GM23338 (cell line): ENCODE results near the gene SLC35F1. TPM values are rescaled to one million over a fixed set of nuclear protein-coding genes. Genes with fewer than 3 reads are reported as not detected.

ENCODE experiments used
- ATAC-seq: fragments of 200-7000 bp; cut with Tn5 transposase; 3 replicates; pipeline ENCODE4 v1.9.1; 2020
- DNase-seq: peaks from one replicate; pipeline ENCODE4 v3.0.0-alpha.2; 2015; ENCODE audit warnings: low spot score
- H2AFZ ChIP-seq: fragments of 200-600 bp; sonication (generic); 2 replicates; pipeline ENCODE4 v1.8.0; 2016; ENCODE audit warnings: antibody characterized with exemption, mild to moderate bottlenecking, moderate library complexity
- H3F3A ChIP-seq: fragments of 200-600 bp; sonication (generic); replicated peaks from 2 replicates; pipeline ENCODE4 v1.8.0; 2017; ENCODE audit warnings: antibody characterized with exemption, mixed run types, low read depth
- H3K27ac ChIP-seq: fragments of 200-600 bp; sonication (generic); 2 replicates; pipeline ENCODE4 v1.6.1; 2016; ENCODE audit warnings: low read depth
- H3K27me3 ChIP-seq: fragments of 200-600 bp; sonication (generic); 2 replicates; pipeline ENCODE4 v1.8.0; 2016; ENCODE audit warnings: mild to moderate bottlenecking, mixed run types, moderate library complexity; ENCODE audit not compliant: insufficient read depth
- H3K36me3 ChIP-seq: fragments of 200-600 bp; sonication (generic); 2 replicates; pipeline ENCODE4 v1.8.0; 2016; ENCODE audit warnings: mild to moderate bottlenecking; ENCODE audit not compliant: insufficient read depth
- H3K4me1 ChIP-seq: fragments of 200-600 bp; sonication (generic); 2 replicates; pipeline ENCODE4 v1.8.0; 2016; ENCODE audit warnings: mild to moderate bottlenecking, moderate library complexity; ENCODE audit not compliant: insufficient read depth
- H3K4me2 ChIP-seq: fragments of 200-600 bp; sonication (generic); 2 replicates; pipeline ENCODE4 v1.7.1; 2017; ENCODE audit warnings: mixed run types
- H3K4me3 ChIP-seq: fragments of 200-600 bp; sonication (generic); 2 replicates; pipeline ENCODE4 v1.6.1; 2016; ENCODE audit warnings: mixed run types
- H3K79me2 ChIP-seq: fragments of 200-600 bp; sonication (generic); replicated peaks from 2 replicates; pipeline ENCODE4 v1.8.0; 2017; ENCODE audit warnings: mild to moderate bottlenecking; ENCODE audit not compliant: insufficient read depth
- H3K9me2 ChIP-seq: fragments of 200-600 bp; sonication (generic); 2 replicates; pipeline ENCODE4 v1.8.0; 2017; ENCODE audit not compliant: insufficient read depth
- H4K20me1 ChIP-seq: fragments of 200-600 bp; sonication (generic); replicated peaks from 2 replicates; pipeline ENCODE4 v1.8.0; 2017; ENCODE audit warnings: mild to moderate bottlenecking; ENCODE audit not compliant: insufficient read depth
- H3K27ac Mint-ChIP-seq: 2 replicates; pipeline ENCODE4 v1.8.0; 2020; ENCODE audit warnings: inconsistent platforms, mild to moderate bottlenecking, moderate library complexity, mixed read lengths
- H3K27me3 Mint-ChIP-seq: 3 replicates; pipeline ENCODE4 v1.8.0; 2022; ENCODE audit warnings: low read depth, mild to moderate bottlenecking, moderate library complexity, mixed read lengths, inconsistent platforms; ENCODE audit not compliant: insufficient read depth, poor library complexity
- H3K36me3 Mint-ChIP-seq: 3 replicates; pipeline ENCODE4 v1.8.0; 2021; ENCODE audit warnings: low read depth, mild to moderate bottlenecking, inconsistent platforms, moderate library complexity, mixed read lengths
- H3K4me1 Mint-ChIP-seq: 3 replicates; pipeline ENCODE4 v1.8.0; 2020; ENCODE audit warnings: mild to moderate bottlenecking, inconsistent platforms, mixed read lengths
- H3K4me3 Mint-ChIP-seq: 3 replicates; pipeline ENCODE4 v1.8.0; 2021; ENCODE audit warnings: moderate library complexity, mild to moderate bottlenecking, inconsistent platforms, mixed read lengths
- H3K9me3 Mint-ChIP-seq: 3 replicates; pipeline ENCODE4 v1.8.0; 2020; ENCODE audit warnings: moderate library complexity, mild to moderate bottlenecking, inconsistent platforms, mixed read lengths
- CREB1 ChIP-seq: fragments of 250-450 bp; sonication (Bioruptor Pico); IDR thresholded peaks from 2 replicates; pipeline ENCODE4 v1.5.0; 2020; ENCODE audit warnings: low read depth, mild to moderate bottlenecking, moderate library complexity
- EZH2 ChIP-seq: fragments of 200-600 bp; sonication (generic); IDR thresholded peaks from one replicate; pipeline ENCODE4 v1.8.0; 2017; ENCODE audit warnings: antibody characterized with exemption, mild to moderate bottlenecking, low read depth; ENCODE audit not compliant: unreplicated experiment
- EZH2phosphoT487 ChIP-seq: fragments of 200-600 bp; sonication (generic); IDR thresholded peaks from one replicate; pipeline ENCODE4 v1.8.1; 2018; ENCODE audit warnings: antibody characterized with exemption; ENCODE audit not compliant: unreplicated experiment
- JUNB ChIP-seq: IDR thresholded peaks from one replicate; pipeline ENCODE4 v1.6.1; 2016; ENCODE audit warnings: antibody characterized with exemption; ENCODE audit not compliant: unreplicated experiment
- NANOG ChIP-seq: IDR thresholded peaks from 2 replicates; pipeline ENCODE4 v1.6.1; 2016; ENCODE audit warnings: antibody characterized with exemption, borderline replicate concordance
- POLR2AphosphoS5 ChIP-seq: IDR thresholded peaks from 2 replicates; pipeline ENCODE4 v1.6.1; 2016; ENCODE audit warnings: antibody characterized with exemption, low read depth
- REST ChIP-seq: IDR thresholded peaks from one replicate; pipeline ENCODE4 v1.6.1; 2018; ENCODE audit warnings: antibody characterized with exemption; ENCODE audit not compliant: unreplicated experiment
- STAT1 ChIP-seq: IDR thresholded peaks from one replicate; pipeline ENCODE4 v1.6.1; 2016; ENCODE audit warnings: antibody characterized with exemption; ENCODE audit not compliant: unreplicated experiment
- ZNF114 ChIP-seq: fragments of 250-450 bp; sonication (Bioruptor Pico); IDR thresholded peaks from 2 replicates; pipeline ENCODE4 v1.5.0; 2020; ENCODE audit warnings: mild to moderate bottlenecking, moderate library complexity
- ZNF331 ChIP-seq: fragments of 250-450 bp; sonication (Bioruptor Pico); IDR thresholded peaks from 2 replicates; pipeline ENCODE4 v1.5.0; 2020; ENCODE audit warnings: low read depth, mild to moderate bottlenecking, moderate library complexity
- polyA plus RNA-seq: library from polyadenylated mRNA; unstranded; fragments of >200 nt; fragmentation: Nextera tagmentation; extraction: Ambion mirVana; gene quantifications from 2 replicates; pipeline ENCODE4 v1.2.1, GENCODE V29; 2016
- total RNA-seq: library from RNA; depleted of rRNA; stranded (reverse); fragments of >200 nt; shearing (Covaris generic); gene quantifications from 2 replicates; pipeline ENCODE4 v1.2.3, GENCODE V29; 2014
- TF ChIP-seq, protein P1 (sequence below), 2 experiments: fragments of 200-600 bp in 1 of 2; sonication (generic) in 1 of 2; conservative IDR thresholded peaks; 2 replicates each; pipeline versions ENCODE4 v1.5.1 to v1.6.1; 2016 to 2017; ENCODE audit warnings: antibody characterized with exemption in 2 of 2, low read depth in 2 of 2, mild to moderate bottlenecking in 2 of 2, moderate library complexity in 1 of 2
- TF ChIP-seq, protein P2 (sequence below): IDR thresholded peaks from 2 replicates; pipeline ENCODE4 v1.6.1; 2016; ENCODE audit warnings: antibody characterized with exemption
- TF ChIP-seq, protein P3 (sequence below): fragments of 250-450 bp; sonication (Bioruptor Pico); IDR thresholded peaks from 2 replicates; pipeline ENCODE4 v1.5.0; 2020; ENCODE audit warnings: mild to moderate bottlenecking, moderate library complexity

Gene SLC35F1
- total and polyA plus RNA-seq, 2 experiments from 2014 or later, result 3.0 to 10.3 TPM

DNA sequence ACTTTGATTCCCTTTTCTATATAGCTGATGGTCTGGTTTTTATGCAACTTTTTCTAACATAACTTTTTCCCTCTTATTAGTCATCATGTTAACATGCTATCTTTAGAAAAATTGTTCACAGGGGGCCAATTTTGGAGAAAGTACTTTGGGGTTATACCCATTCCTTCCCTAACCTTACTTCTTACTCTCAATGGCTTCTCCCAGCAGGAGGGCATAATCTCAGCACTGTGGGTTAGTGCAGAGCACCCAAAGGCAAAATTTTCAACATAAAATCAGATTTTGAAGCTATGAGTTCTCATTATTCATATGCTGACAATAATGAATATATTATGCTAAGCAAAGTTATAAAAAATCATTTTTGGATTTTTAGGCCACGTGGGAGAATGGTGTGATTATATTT, 299.2 kb downstream of the SLC35F1 start:
- Histone ChIP-seq H3K4me2 (no peak overlapping the region), H3K4me1 (peaks cover 14% of the 10 kb centered on the region), H3K4me3 (no peak overlapping the region), H3K27me3 (no peaks in the 10 kb centered on the region), H3K79me2 (no peaks in the 10 kb centered on the region), H3K27ac (no peak overlapping the region), H3K36me3 (no peaks in the 10 kb centered on the region), H3F3A (no peaks in the 10 kb centered on the region), H3K9me2 (0 out of 2 replicates have a peak, but pooled peaks cover 4% of the 10 kb centered on the region), H4K20me1 (no peaks in the 10 kb centered on the region), H2AFZ (no peak overlapping the region)
- Mint-ChIP-seq H3K36me3 (no peaks in the 10 kb centered on the region), H3K4me3 (no peak overlapping the region), H3K9me3 (no peaks in the 10 kb centered on the region), H3K27ac (no peak overlapping the region), H3K4me1 (peaks cover 19% of the 10 kb centered on the region; the same call in 2 of the 3 replicates), H3K27me3 (no peaks in the 10 kb centered on the region)
- ATAC-seq, result no peak
- TF ChIP-seq, protein P1, sequence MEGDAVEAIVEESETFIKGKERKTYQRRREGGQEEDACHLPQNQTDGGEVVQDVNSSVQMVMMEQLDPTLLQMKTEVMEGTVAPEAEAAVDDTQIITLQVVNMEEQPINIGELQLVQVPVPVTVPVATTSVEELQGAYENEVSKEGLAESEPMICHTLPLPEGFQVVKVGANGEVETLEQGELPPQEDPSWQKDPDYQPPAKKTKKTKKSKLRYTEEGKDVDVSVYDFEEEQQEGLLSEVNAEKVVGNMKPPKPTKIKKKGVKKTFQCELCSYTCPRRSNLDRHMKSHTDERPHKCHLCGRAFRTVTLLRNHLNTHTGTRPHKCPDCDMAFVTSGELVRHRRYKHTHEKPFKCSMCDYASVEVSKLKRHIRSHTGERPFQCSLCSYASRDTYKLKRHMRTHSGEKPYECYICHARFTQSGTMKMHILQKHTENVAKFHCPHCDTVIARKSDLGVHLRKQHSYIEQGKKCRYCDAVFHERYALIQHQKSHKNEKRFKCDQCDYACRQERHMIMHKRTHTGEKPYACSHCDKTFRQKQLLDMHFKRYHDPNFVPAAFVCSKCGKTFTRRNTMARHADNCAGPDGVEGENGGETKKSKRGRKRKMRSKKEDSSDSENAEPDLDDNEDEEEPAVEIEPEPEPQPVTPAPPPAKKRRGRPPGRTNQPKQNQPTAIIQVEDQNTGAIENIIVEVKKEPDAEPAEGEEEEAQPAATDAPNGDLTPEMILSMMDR (conservative IDR thresholded peaks at IDR 0.05; ENCODE audit: low read depth in 2 of 2), result no peak
- no peak for TF ChIP-seq JUNB
- no peak for TF ChIP-seq ZNF331 (CRISPR knock-in tag)
- no peak for TF ChIP-seq EZH2
- TF ChIP-seq CREB1 (CRISPR knock-in tag), result no peak
- TF ChIP-seq NANOG, result no peak
- TF ChIP-seq, protein P2, sequence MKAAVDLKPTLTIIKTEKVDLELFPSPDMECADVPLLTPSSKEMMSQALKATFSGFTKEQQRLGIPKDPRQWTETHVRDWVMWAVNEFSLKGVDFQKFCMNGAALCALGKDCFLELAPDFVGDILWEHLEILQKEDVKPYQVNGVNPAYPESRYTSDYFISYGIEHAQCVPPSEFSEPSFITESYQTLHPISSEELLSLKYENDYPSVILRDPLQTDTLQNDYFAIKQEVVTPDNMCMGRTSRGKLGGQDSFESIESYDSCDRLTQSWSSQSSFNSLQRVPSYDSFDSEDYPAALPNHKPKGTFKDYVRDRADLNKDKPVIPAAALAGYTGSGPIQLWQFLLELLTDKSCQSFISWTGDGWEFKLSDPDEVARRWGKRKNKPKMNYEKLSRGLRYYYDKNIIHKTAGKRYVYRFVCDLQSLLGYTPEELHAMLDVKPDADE, result no peak
- TF ChIP-seq EZH2phosphoT487, result no peak
- TF ChIP-seq ZNF114, result no peak
- no peak for TF ChIP-seq STAT1
- TF ChIP-seq, protein P3, sequence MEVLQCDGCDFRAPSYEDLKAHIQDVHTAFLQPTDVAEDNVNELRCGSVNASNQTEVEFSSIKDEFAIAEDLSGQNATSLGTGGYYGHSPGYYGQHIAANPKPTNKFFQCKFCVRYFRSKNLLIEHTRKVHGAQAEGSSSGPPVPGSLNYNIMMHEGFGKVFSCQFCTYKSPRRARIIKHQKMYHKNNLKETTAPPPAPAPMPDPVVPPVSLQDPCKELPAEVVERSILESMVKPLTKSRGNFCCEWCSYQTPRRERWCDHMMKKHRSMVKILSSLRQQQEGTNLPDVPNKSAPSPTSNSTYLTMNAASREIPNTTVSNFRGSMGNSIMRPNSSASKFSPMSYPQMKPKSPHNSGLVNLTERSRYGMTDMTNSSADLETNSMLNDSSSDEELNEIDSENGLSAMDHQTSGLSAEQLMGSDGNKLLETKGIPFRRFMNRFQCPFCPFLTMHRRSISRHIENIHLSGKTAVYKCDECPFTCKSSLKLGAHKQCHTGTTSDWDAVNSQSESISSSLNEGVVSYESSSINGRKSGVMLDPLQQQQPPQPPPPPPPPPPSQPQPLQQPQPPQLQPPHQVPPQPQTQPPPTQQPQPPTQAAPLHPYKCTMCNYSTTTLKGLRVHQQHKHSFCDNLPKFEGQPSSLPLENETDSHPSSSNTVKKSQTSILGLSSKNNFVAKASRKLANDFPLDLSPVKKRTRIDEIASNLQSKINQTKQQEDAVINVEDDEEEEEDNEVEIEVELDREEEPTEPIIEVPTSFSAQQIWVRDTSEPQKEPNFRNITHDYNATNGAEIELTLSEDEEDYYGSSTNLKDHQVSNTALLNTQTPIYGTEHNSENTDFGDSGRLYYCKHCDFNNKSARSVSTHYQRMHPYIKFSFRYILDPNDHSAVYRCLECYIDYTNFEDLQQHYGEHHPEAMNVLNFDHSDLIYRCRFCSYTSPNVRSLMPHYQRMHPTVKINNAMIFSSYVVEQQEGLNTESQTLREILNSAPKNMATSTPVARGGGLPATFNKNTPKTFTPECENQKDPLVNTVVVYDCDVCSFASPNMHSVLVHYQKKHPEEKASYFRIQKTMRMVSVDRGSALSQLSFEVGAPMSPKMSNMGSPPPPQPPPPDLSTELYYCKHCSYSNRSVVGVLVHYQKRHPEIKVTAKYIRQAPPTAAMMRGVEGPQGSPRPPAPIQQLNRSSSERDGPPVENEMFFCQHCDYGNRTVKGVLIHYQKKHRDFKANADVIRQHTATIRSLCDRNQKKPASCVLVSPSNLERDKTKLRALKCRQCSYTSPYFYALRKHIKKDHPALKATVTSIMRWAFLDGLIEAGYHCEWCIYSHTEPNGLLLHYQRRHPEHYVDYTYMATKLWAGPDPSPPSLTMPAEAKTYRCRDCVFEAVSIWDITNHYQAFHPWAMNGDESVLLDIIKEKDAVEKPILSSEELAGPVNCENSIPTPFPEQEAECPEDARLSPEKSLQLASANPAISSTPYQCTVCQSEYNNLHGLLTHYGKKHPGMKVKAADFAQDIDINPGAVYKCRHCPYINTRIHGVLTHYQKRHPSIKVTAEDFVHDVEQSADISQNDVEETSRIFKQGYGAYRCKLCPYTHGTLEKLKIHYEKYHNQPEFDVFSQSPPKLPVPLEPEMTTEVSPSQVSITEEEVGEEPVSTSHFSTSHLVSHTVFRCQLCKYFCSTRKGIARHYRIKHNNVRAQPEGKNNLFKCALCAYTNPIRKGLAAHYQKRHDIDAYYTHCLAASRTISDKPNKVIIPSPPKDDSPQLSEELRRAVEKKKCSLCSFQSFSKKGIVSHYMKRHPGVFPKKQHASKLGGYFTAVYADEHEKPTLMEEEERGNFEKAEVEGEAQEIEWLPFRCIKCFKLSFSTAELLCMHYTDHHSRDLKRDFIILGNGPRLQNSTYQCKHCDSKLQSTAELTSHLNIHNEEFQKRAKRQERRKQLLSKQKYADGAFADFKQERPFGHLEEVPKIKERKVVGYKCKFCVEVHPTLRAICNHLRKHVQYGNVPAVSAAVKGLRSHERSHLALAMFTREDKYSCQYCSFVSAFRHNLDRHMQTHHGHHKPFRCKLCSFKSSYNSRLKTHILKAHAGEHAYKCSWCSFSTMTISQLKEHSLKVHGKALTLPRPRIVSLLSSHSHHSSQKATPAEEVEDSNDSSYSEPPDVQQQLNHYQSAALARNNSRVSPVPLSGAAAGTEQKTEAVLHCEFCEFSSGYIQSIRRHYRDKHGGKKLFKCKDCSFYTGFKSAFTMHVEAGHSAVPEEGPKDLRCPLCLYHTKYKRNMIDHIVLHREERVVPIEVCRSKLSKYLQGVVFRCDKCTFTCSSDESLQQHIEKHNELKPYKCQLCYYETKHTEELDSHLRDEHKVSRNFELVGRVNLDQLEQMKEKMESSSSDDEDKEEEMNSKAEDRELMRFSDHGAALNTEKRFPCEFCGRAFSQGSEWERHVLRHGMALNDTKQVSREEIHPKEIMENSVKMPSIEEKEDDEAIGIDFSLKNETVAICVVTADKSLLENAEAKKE (CRISPR knock-in tag), result no peak
- TF ChIP-seq POLR2AphosphoS5, result no peak
- TF ChIP-seq REST, result no peak
- no peak for DNase-seq
